ENCODE data around the gene CNR2. TPM values are rescaled to one million over a fixed set of nuclear protein-coding genes. Genes with fewer than 3 reads are reported as not detected.
"Not testable (repeated sequence)": the region's sequence is repeated elsewhere in the genome, so short reads cannot be mapped to it uniquely, and the experiment has no call there.

Gene CNR2
- total and polyA plus RNA-seq, 8 donors = 0.05 to 0.27 (median 0.13) TPM

- Histone ChIP-seq H3K27ac (no peak overlapping the region), H3K27me3 (no peaks in the 10 kb centered on the region), H3K9me3 (peaks cover 0 to 4% of the 10 kb centered on the region in 2 donors), H3K4me3 (no peak overlapping the region), H3K4me1 (peaks cover 0 to 6% of the 10 kb centered on the region in 2 donors), H3K36me3 (peaks cover 0 to 52% of the 10 kb centered on the region in 2 donors)
- TF ChIP-seq CTCF (IDR thresholded peaks at IDR 0.05) = no peak
- DNase-seq (no peak), ATAC-seq (no peak)
- intact Hi-C loops (cut with DNase I) = no loop called here
These were observed 68.0 kb downstream of the CNR2 start for GRCh38 chr1:23845163-23845562.

- Histone ChIP-seq H3K4me3 (no peak overlapping the region), H3K27me3 (no peaks in the 10 kb centered on the region), H3K4me1 (peaks cover 0 to 10% of the 10 kb centered on the region in 2 donors), H3K9me3 (peaks cover 0 to 4% of the 10 kb centered on the region in 2 donors), H3K27ac (no peak overlapping the region), H3K36me3 (peaks cover 0 to 42% of the 10 kb centered on the region in 2 donors)
- intact Hi-C loops (cut with DNase I) = no loop called here
- no peak for DNase-seq
- ATAC-seq = no peak
- TF ChIP-seq CTCF (IDR thresholded peaks at IDR 0.05) = no peak
These were observed 69.5 kb downstream of the CNR2 start for GRCh38 chr1:23843644-23844043.

- H3K9me3 ChIP-seq = no peaks in the 10 kb centered on the region
- intact Hi-C loops (cut with DNase I) = no loop called here
- TF ChIP-seq CTCF (IDR thresholded peaks at IDR 0.05) = no peak
- ATAC-seq (peak; percentile 100), DNase-seq (peak; percentile 50 to 94 (median 71))
- peaks cover 5 to 20% of the 10 kb centered on the region in 2 donors for H3K4me1 ChIP-seq
- H3K27me3 ChIP-seq = no peaks in the 10 kb centered on the region
- peak overlapping the region in 1 of 2 donors; percentile 22 for H3K4me3 ChIP-seq
- H3K27ac ChIP-seq = peak overlapping the region in 1 of 2 donors; percentile 63
- H3K36me3 ChIP-seq = no peaks in the 10 kb centered on the region
These were observed 74.7 kb downstream of the CNR2 start for GRCh38 chr1:23838401-23838866.

GRCh38 chr1:23837908-23838307 is 75.3 kb downstream of the CNR2 start:
- Histone ChIP-seq H3K27ac (no peak overlapping the region), H3K4me3 (peak overlapping the region in 1 of 2 donors; percentile 22), H3K4me1 (peaks cover 5 to 20% of the 10 kb centered on the region in 2 donors), H3K9me3 (no peaks in the 10 kb centered on the region), H3K36me3 (no peaks in the 10 kb centered on the region), H3K27me3 (no peaks in the 10 kb centered on the region)
- intact Hi-C loops (cut with DNase I) = no loop called here
- ATAC-seq = peak; percentile 27
- TF ChIP-seq CTCF (IDR thresholded peaks at IDR 0.05) = no peak
- peak in 1 of 4 donors; percentile 3 for DNase-seq

GRCh38 chr1:23836037-23836436 is 77.1 kb downstream of the CNR2 start:
- Histone ChIP-seq H3K27me3 (no peaks in the 10 kb centered on the region), H3K36me3 (no peaks in the 10 kb centered on the region), H3K4me3 (no peak overlapping the region), H3K9me3 (no peaks in the 10 kb centered on the region), H3K27ac (no peak overlapping the region), H3K4me1 (peaks cover 5 to 19% of the 10 kb centered on the region in 2 donors)
- intact Hi-C loops (cut with DNase I) = no loop called here
- ATAC-seq (no peak), DNase-seq (no peak)
- no peak for TF ChIP-seq CTCF (IDR thresholded peaks at IDR 0.05)

- H3K9me3 ChIP-seq; H3K36me3 ChIP-seq; H3K4me3 ChIP-seq; intact Hi-C loops (cut with DNase I); H3K27me3 ChIP-seq; ATAC-seq; DNase-seq; H3K27ac ChIP-seq: not testable (repeated sequence)
- peaks cover 5 to 14% of the 10 kb centered on the region in 2 donors for H3K4me1 ChIP-seq
These were observed 79.0 kb downstream of the CNR2 start for GRCh38 chr1:23834156-23834555.
